HCT116 (cell line): Measurements from ENCODE around the gene PEMT.

ENCODE experiments used
- ATF3 ChIP-seq: IDR thresholded peaks from 2 replicates; pipeline ENCODE4 v1.6.1; 2012
- CEBPB ChIP-seq: IDR thresholded peaks from 2 replicates; pipeline ENCODE4 v1.6.1; 2012; ENCODE audit warnings: low read depth
- CTCF ChIP-seq, 3 experiments: fragments of 200-600 bp in 1 of 3; sonication (generic) in 1 of 3; IDR thresholded peaks in 2 of 3; conservative IDR thresholded peaks in 1 of 3; 2 replicates each; pipeline ENCODE4 v1.5.1; 2012 to 2017; ENCODE audit warnings: low read depth in 2 of 3, low read length in 2 of 3, antibody characterized with exemption in 1 of 3, borderline replicate concordance in 1 of 3, control low read depth in 1 of 3, mild to moderate bottlenecking in 1 of 3, mixed read lengths in 1 of 3, mixed run types in 1 of 3, moderate library complexity in 1 of 3; ENCODE audit not compliant: insufficient read depth in 1 of 3
- EGR1 ChIP-seq: IDR thresholded peaks from 2 replicates; pipeline ENCODE4 v1.6.1; 2012; ENCODE audit warnings: low read depth
- ELF1 ChIP-seq: IDR thresholded peaks from 2 replicates; pipeline ENCODE4 v1.6.1; 2012; ENCODE audit warnings: low read depth, borderline replicate concordance
- EZH2 ChIP-seq: fragments of 200-600 bp; sonication (generic); IDR thresholded peaks from 2 replicates; pipeline ENCODE4 v1.6.1; 2017; ENCODE audit warnings: antibody characterized with exemption, mixed run types
- JUND ChIP-seq: IDR thresholded peaks from 2 replicates; pipeline ENCODE4 v1.6.1; 2012
- POLR2AphosphoS5 ChIP-seq: IDR thresholded peaks from 2 replicates; pipeline ENCODE4 v1.6.1; 2011; ENCODE audit warnings: mild to moderate bottlenecking, low read depth, low read length, moderate library complexity
- RAD21 ChIP-seq: IDR thresholded peaks from 2 replicates; pipeline ENCODE4 v1.6.1; 2012; ENCODE audit warnings: low read depth, mild to moderate bottlenecking
- SIN3A ChIP-seq: IDR thresholded peaks from 2 replicates; pipeline ENCODE4 v1.6.1; 2012; ENCODE audit warnings: low read depth
- SRF ChIP-seq: IDR thresholded peaks from 2 replicates; pipeline ENCODE4 v1.6.1; 2012; ENCODE audit warnings: low read depth

- TF ChIP-seq SRF: no peak
- no peak for TF ChIP-seq EZH2
- TF ChIP-seq JUND: no peak
- TF ChIP-seq EGR1: no peak
- TF ChIP-seq CTCF (IDR thresholded peaks at IDR 0.05 in 2 of 3, conservative IDR thresholded peaks at IDR 0.05 in 1 of 3; ENCODE audit: borderline replicate concordance in 1 of 3, insufficient read depth in 1 of 3, low read depth in 2 of 3, low read length in 2 of 3): no peak
- no peak for TF ChIP-seq CEBPB
- no peak for TF ChIP-seq ELF1
- TF ChIP-seq RAD21: no peak
- no peak for TF ChIP-seq POLR2AphosphoS5
- TF ChIP-seq SIN3A: no peak
- TF ChIP-seq ATF3: no peak
These were observed 36.4 kb downstream of the PEMT start for GRCh38 chr17:17555151-17555550.
